RWPE1 (cell line): ENCODE data around the gene SPNS2.

ENCODE experiments used
- CTCF ChIA-PET: fragments of 350-600 bp; sonication (Branson Sonifier 250); formaldehyde crosslinking; extraction: SDS; loops from one replicate; lab custom pipeline; 2021; lab: Yijun Ruan, JAX
- POLR2A ChIA-PET: fragments of 400-600 bp; formaldehyde crosslinking; extraction: SDS; loops from one replicate; lab custom pipeline; 2020; ENCODE audit warnings: antibody characterized with exemption; ENCODE audit not compliant: low non-redundant PET; lab: Yijun Ruan, JAX
- DNase-seq: peaks from one replicate; pipeline ENCODE4 v3.0.0; 2012; ENCODE audit warnings: low spot score
- H3K27ac ChIP-seq: fragments of 450-650 bp; 2 replicates; pipeline ENCODE4 v1.5.1; 2017
- TF ChIP-seq, protein P1 (sequence below): fragments of 450-650 bp; conservative IDR thresholded peaks from 2 replicates; pipeline ENCODE4 v1.5.1; 2017; ENCODE audit warnings: low read depth, mild to moderate bottlenecking

The SPNS2 gene

GRCh38 chr17:4502466-4503154 lies 3.9 kb downstream of the SPNS2 start:
- H3K27ac ChIP-seq = no peak overlapping the region
- no peak for DNase-seq
- ChIA-PET POLR2A (no interaction called here), CTCF (interaction anchor here (0.6 kb wide), 1 partner anchor 173 kb away, joined by 3 read pairs; no protein-coding TSS in a partner anchor)
- TF ChIP-seq, protein P1, sequence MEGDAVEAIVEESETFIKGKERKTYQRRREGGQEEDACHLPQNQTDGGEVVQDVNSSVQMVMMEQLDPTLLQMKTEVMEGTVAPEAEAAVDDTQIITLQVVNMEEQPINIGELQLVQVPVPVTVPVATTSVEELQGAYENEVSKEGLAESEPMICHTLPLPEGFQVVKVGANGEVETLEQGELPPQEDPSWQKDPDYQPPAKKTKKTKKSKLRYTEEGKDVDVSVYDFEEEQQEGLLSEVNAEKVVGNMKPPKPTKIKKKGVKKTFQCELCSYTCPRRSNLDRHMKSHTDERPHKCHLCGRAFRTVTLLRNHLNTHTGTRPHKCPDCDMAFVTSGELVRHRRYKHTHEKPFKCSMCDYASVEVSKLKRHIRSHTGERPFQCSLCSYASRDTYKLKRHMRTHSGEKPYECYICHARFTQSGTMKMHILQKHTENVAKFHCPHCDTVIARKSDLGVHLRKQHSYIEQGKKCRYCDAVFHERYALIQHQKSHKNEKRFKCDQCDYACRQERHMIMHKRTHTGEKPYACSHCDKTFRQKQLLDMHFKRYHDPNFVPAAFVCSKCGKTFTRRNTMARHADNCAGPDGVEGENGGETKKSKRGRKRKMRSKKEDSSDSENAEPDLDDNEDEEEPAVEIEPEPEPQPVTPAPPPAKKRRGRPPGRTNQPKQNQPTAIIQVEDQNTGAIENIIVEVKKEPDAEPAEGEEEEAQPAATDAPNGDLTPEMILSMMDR = no peak

- ChIA-PET CTCF (no interaction called here), POLR2A (no interaction called here)
- no peak for DNase-seq
- TF ChIP-seq, protein P1 = no peak
- no peak overlapping the region for H3K27ac ChIP-seq
Observed at GRCh38 chr17:4503283-4504025, 4.8 kb downstream of the SPNS2 start.

DNA sequence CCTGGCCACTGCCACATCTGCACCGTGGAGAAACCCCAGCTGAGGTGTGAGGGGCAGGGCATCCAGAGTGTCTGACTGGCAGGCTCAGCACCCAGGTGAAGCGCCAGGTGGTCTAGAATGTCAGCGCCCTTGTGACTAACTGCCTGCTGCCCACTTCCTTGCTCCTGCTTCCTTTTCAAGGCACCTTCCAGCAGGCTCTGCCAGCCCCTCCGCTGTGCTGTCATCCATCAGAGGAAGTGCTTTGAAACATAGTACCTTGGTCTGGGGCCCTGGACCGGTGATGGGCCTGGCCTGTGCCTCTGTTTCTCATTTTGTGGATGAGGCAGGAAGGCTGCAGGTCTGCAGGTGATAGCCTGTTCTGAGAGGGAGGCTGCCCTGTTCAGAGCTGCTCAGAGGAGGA lies 5.5 kb downstream of the SPNS2 start:
- CTCF ChIA-PET = no interaction called here
- POLR2A ChIA-PET = no interaction called here
- DNase-seq = no peak
- TF ChIP-seq, protein P1 = no peak
- no peak overlapping the region for H3K27ac ChIP-seq

GRCh38 chr17:4505187-4505586 lies 6.5 kb downstream of the SPNS2 start:
- TF ChIP-seq, protein P1 = no peak
- CTCF ChIA-PET = interaction anchor here (0.6 kb wide), 1 partner anchor 90 kb away, joined by 4 read pairs; no protein-coding TSS in a partner anchor
- POLR2A ChIA-PET = no interaction called here
- no peak for DNase-seq
- no peak overlapping the region for H3K27ac ChIP-seq

DNA sequence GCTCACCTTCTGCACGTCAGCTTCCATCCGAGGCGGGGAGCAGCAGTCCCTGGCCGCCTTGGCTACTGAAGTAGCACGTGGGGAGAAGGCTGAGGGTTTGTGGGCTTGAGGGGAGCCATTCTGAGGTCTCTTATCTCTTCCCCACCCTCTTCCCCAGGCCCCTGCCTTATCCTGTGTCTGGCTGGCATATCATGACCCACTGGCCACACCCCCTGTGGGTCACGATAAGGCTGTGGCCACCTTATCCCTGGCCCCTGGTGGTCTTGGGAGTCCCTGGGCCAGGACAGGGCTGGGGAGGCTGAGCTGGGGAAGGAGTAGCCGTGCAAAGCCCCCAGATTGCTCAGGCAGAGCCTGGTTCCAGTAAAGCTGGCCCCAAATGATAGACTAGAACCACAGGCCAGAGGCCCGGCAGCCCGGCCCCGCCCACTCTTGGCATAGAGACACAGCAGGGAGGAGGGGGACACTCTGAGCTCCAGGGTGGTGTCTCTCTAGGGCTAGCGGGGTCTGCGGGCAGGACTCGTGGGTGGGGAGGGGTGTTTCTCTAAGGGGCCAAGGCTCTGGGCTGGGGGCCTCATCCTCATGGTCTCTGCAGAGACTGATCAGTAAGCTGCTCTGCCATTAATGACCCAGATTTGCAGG lies 7.6 kb downstream of the SPNS2 start:
- no peak overlapping the region for H3K27ac ChIP-seq
- ChIA-PET POLR2A (no interaction called here), CTCF (interaction anchor here (0.6 kb wide), 1 partner anchor 23 kb away, joined by 3 read pairs; no protein-coding TSS in a partner anchor)
- no peak for DNase-seq
- TF ChIP-seq, protein P1 = no peak

DNA sequence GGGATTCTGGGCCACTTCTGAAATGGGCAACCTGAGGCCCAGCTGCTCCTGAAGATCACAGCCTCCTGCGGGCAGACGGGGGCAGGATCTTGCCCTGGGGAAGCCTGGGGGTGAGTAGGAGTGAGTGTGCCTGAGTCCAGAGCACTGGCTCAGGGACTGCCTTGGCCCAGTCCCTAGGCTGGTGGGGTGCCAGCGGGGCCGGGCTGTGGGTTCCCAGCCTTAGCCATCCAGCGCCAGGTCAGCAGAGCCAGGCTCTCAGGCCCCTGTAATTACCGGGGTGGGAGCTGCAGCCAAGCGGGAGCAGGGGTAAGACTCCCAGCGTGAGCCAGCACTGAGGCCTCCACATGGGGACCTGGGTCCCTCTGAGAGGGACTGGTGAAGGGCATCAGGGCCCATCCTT lies 8.2 kb downstream of the SPNS2 start:
- no peak for DNase-seq
- CTCF ChIA-PET = no interaction called here
- H3K27ac ChIP-seq = no peak overlapping the region
- TF ChIP-seq, protein P1 = no peak
- POLR2A ChIA-PET = no interaction called here
